DMS153 treated with DMSO at 0.1 percent for 48 hours (cell line): ENCODE results near the gene CORO7.

Source experiments
- DNase-seq: peaks from one replicate; lab custom pipeline; 2025; ENCODE audit not compliant: unreplicated experiment; lab: John Stamatoyannopoulos, UW

CORO7 gene

GRCh38 chr16:4385066-4385788 is 31.2 kb downstream of the CORO7 start:
- DNase-seq, result no peak

GRCh38 chr16:4384509-4384942 is 31.9 kb downstream of the CORO7 start:
- DNase-seq, result no peak

GRCh38 chr16:4383591-4384444 is 32.6 kb downstream of the CORO7 start:
- DNase-seq, result no peak

- no peak for DNase-seq
Observed at GRCh38 chr16:4382795-4383357, 33.5 kb downstream of the CORO7 start.

- DNase-seq, result no peak
Observed at GRCh38 chr16:4381935-4382794, 34.2 kb downstream of the CORO7 start.

GRCh38 chr16:4381072-4381934 is 35.1 kb downstream of the CORO7 start:
- DNase-seq, result no peak

GRCh38 chr16:4380119-4381063 is 36.0 kb downstream of the CORO7 start:
- DNase-seq, result no peak

- no peak for DNase-seq
Observed at GRCh38 chr16:4378999-4379690, 37.3 kb downstream of the CORO7 start.

GRCh38 chr16:4378161-4378666 is 38.2 kb downstream of the CORO7 start:
- no peak for DNase-seq

GRCh38 chr16:4377573-4378154 is 38.7 kb downstream of the CORO7 start:
- DNase-seq, result no peak

- DNase-seq, result no peak
Observed at GRCh38 chr16:4376893-4377572, 39.4 kb downstream of the CORO7 start.

GRCh38 chr16:4376126-4376892 is 40.1 kb downstream of the CORO7 start:
- no peak for DNase-seq

GRCh38 chr16:4375717-4376116 is 40.7 kb downstream of the CORO7 start:
- no peak for DNase-seq

GRCh38 chr16:4373909-4374742 is 42.3 kb downstream of the CORO7 start:
- no peak for DNase-seq

- no peak for DNase-seq
Observed at GRCh38 chr16:4373356-4373908, 43.0 kb downstream of the CORO7 start.
